ENCODE data around the gene ETFB. TPM values are rescaled to one million over a fixed set of nuclear protein-coding genes. Genes with fewer than 3 reads are reported as not detected.
"Not testable (repeated sequence)": the region's sequence is repeated elsewhere in the genome, so short reads cannot be mapped to it uniquely, and the experiment has no call there.

ETFB gene
- 77.3 and 88.4 TPM in 2 replicates for total RNA-seq (2014; rRNA removed; shearing (Covaris generic))
- 111 and 174 TPM in 2 replicates for polyA plus RNA-seq (2014; cell fraction: nucleus; rRNA removed)

- DNase-seq (ENCODE audit: extremely low read depth, low read depth) = no peak
Measured at GRCh38 chr19:51365965-51366388, at the start of gene ETFB. Gene ETFB, minus strand, starts transcription at chr19:51366388. Its CDS starts 62 bp downstream, at chr19:51366326.

- DNase-seq (ENCODE audit: extremely low read depth, low read depth) = no peak
Measured at GRCh38 chr19:51415187-51415586, 49.0 kb upstream of the ETFB start.

DNA sequence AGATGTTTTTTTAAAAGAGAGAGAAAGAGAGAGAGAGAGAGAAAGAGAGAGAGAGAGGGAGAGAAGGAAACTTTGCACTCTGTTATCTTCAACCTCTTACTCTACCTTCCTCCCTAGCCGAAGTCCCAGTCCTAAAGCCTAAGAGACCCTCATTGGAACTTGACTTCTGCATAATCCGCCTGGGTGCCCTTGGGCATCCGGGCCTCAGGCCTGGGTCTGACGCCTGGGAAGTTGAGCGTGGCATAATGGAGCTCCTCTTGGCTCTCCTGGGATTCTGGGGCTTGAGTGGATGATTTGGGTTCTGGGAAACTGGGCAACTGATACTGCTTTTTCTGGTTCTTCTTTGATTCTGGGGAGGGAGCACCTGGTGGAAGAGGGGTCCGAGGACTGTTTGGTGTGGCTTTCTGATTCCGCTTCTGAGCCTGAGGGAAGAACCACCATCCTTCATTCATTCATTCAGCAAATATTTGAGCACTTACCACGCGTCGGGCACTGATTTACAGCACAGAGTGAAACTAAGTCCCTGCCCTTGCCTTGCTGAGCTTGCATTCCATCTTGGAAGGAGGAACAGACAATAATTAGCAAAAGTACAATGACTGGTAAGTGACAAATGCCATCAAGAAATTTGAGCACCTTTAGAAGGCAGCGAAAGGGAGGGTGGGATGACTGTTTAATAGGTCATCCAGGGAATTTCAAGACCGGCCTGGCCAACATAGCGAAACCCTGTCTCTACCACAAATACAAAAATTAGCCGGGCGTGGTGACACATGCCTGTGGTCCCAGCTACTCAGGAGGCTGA lies 45.0 kb upstream of the ETFB start:
- no peak for DNase-seq (ENCODE audit: extremely low read depth, low read depth)

DNA sequence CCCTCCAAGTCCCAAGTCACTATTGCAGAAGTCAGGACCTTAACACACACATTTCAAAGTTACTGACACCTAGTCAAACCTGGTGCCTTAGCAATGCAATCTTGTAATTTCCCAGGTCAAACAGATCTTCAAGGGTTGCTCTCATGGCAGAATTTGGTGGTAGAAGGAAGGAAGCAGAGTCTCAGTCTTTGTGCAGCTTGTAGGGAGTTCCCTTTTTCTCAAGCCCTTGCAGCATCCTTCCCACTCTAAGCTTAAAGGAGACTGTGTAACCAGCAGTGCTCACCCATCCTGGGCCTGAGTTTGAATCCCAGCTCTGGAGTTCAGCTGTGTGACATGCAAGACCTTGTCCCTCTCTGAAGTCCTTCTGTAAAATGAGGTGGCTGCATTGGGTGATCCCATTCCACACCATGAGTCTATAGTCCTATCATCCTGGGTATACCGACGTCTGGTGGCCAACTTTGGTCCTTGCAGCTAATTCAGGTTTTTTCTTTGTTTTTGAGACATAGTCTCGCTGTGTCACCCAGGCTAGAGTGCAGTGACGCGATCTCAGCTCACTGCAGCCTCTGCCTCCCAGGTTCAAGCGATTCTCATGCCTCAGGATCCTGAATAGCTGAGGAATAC lies 41.4 kb upstream of the ETFB start:
- peak; percentile 30 for DNase-seq (ENCODE audit: extremely low read depth, low read depth)

DNA sequence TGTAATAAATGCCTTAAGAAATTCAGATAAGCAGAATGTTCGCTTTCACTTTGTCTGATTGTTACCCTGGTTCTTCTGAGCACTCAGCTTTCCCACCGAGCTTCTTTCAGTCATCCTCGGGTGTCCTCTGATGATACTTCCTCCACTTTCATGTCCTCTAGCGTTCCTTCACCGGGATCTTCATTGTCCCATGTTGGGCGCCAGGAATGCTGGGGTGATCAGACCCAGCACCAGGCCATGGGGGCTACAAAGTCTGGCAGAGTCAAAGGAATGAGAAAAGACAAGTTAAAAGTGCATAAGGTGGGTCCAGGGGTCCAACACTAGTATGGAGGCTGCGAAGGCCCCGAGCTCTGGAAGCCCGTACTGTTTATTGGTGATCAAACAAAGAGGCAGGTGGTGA lies 35.9 kb upstream of the ETFB start:
- no peak for DNase-seq (ENCODE audit: extremely low read depth, low read depth)

- DNase-seq (ENCODE audit: extremely low read depth, low read depth) = not testable (repeated sequence)
Measured at GRCh38 chr19:51399936-51400335, 33.7 kb upstream of the ETFB start.

DNA sequence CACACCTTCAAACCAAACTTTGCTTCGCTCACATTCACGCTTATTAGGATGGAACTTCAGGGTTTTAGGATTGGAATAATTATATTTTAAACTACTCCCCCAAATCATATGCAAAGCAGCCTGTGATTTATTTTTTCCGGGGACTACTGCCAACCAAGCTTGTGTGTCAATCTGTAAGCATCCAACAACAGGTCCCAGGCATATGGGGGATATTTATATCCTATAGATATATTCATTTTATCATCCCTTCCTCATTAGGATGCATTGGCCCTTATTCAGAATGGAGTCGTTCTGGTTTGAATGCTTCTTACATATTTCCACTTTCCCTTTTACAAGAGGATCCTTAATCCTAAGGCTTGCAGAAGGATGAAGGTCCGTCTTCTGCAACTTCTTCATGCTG lies 33.0 kb upstream of the ETFB start:
- DNase-seq (ENCODE audit: extremely low read depth, low read depth) = no peak

GRCh38 chr19:51398096-51398704 lies 32.0 kb upstream of the ETFB start:
- no peak for DNase-seq (ENCODE audit: extremely low read depth, low read depth)

DNA sequence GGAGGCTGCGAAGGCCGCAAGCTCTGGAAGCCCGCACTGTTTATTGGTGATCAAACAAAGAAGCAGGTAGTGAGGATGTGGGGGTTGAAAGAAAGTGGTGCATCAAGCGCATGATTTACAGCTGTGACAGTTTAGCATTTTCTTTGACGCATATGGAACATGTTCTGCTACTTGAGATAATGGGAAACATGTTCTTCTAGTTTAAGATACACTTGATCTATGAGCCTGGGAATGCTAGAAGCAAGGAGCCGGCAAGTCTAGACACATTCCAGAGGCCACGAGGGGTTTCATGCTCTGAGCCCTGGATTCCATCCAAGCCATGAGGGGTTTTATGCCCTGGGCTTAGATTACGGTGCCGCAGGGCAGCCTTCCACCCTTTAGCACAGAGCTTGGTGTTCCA lies 31.3 kb upstream of the ETFB start:
- not testable (repeated sequence) for DNase-seq (ENCODE audit: extremely low read depth, low read depth)

- DNase-seq (ENCODE audit: extremely low read depth, low read depth) = no peak
Measured at GRCh38 chr19:51396175-51396574, 30.0 kb upstream of the ETFB start.

GRCh38 chr19:51394050-51394836 lies 28.1 kb upstream of the ETFB start:
- DNase-seq (ENCODE audit: extremely low read depth, low read depth) = peak; percentile 97

DNA sequence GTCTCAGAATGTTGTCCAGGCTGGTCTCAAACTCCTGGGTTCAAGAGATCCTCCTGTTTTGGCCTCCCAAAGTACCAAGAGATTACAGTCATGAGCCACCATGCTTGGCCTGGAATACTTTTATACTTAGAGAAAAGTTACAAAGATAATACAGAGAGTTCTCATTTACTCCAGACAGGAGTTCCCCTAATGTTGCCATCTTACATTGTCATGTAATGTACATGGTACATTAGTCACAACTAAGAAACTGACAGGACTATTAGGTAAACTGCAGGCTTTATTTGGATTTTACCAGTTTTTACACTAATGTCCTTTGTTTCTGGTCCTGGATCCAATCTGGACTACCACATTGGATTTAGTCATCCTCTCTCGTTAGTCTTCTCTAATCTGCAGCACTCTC lies 26.5 kb upstream of the ETFB start:
- DNase-seq (ENCODE audit: extremely low read depth, low read depth) = no peak

- no peak for DNase-seq (ENCODE audit: extremely low read depth, low read depth)
Measured at GRCh38 chr19:51391073-51391611, 25.0 kb upstream of the ETFB start.

GRCh38 chr19:51389143-51389542 lies 23.0 kb upstream of the ETFB start:
- DNase-seq (ENCODE audit: extremely low read depth, low read depth) = no peak

DNA sequence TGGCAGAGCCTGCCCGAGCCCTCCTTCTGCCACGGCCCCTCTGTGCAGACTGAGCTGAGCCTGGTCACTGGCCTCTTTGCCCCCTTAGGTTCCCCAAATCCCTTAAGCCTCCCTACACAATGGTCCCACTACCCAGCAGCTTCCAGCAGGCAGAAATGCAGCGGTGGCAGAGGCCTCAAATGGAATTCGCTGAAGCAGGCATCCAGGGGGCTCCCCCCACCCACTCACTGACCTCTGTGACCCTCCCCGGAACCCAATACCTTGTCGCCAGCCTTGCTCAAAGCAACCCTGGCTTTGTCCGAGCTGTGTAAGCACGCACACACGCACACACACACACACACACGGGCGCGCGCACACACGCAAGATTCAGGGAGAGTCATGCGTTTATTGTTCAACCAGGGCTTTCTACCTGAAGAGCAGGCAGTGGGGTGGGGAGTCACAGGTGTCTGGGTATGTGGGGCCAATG lies 21.8 kb upstream of the ETFB start, which contains the start of gene LIM2:
Gene LIM2, minus strand, starts transcription at position 51 of the 466 bp plus-strand sequence. CDS start 531 bp downstream, outside the sequence.
- DNase-seq (ENCODE audit: extremely low read depth, low read depth) = no peak

DNA sequence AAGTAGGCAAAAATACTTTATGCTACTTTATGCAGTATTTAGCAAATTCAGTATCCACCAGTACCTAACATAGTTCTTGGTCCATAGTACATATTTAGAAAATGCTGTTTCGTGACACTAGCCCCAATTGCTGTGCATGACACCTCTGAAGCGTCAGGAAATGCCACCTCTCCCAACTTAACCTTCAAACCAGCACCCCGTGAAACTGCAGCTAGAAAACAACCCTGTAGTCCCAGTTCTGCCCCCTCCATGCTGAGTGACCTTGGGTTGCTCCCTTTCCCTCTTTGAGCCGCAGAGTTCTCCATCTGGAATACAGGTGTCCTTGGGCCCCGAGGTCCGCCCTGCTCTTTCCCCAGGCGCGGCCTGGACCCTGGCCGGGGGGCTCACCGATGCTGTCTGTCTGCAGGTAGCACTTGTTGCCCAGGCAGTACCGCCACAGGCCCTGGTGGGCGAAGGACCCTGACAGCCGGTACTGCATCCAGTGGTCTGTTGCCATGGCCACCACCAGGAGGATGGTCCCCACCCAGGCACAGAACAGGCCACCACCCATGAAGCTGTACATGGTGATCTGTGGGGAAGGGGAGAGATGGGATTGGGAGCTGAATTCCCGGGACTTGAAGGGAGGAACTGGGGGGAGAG lies 20.8 kb upstream of the ETFB start:
- DNase-seq (ENCODE audit: extremely low read depth, low read depth) = no peak

DNA sequence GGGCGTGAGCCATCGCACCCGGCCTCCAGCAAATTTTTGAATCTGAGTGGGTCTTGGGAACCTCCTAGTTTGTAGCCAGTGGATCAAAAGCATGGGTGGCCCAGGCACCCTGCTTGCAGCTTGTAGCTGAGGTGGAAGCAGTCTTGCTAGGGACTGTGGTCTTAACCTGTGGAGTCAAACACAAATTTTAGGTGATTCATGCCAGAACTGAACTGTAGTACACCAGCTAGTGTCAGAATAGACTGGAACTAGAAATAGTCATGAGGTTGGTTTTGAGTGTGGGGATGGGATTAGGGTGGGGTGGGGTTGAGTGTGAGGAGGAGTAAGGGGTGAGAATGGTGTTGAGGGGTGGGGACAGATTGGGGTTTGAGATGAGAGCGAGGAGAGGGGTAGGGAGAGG lies 15.8 kb upstream of the ETFB start:
- DNase-seq (ENCODE audit: extremely low read depth, low read depth) = no peak

DNA sequence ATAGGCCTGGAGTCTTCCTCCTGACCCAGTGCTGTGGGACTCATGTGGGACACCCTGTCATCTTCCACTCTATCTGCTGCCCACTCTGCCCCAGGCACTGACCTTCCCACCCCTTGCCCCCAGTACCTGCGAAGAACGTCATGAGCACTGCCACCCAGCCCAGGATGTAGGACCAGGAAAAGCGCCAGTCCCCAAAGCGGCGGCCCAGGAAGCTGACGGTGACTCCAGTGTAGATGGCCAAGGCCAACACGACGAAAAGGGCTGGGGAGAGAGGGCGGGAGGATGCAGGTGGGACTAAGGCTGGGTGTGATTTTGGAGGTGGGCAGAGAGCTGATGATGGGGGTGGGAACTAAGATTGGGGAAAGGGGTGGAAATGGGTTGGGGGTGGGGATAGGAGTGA lies 14.2 kb upstream of the ETFB start:
- DNase-seq (ENCODE audit: extremely low read depth, low read depth) = no peak

GRCh38 chr19:51377422-51377821 lies 11.2 kb upstream of the ETFB start:
- no peak for DNase-seq (ENCODE audit: extremely low read depth, low read depth)
